ENCODE results near the gene STXBP1. TPM values are rescaled to one million over a fixed set of nuclear protein-coding genes. Genes with fewer than 3 reads are reported as not detected.

STXBP1 gene
- total and polyA plus RNA-seq, 9 of the 15 experiments (the other 6 are each of a cell fraction or from before 2014, with no cell fraction given) = 4.6 to 35.1 (median 9.7) TPM

- TF ChIP-seq RB1 (IDR thresholded peaks at IDR 0.05; ENCODE audit: low read depth) (peak; percentile 44; the same call in 1 of the 2 replicates), ZNF121 (CRISPR knock-in tag; conservative IDR thresholded peaks at IDR 0.05) (no peak), SUPT5H (IDR thresholded peaks at IDR 0.05) (peak; percentile 37; the same call in 1 of the 2 replicates), HMBOX1 (IDR thresholded peaks at IDR 0.05) (no peak), CSDE1 (IDR thresholded peaks at IDR 0.05) (no peak), TSC22D4 (tag; IDR thresholded peaks at IDR 0.05) (no peak), NR2C1 (IDR thresholded peaks at IDR 0.05) (no peak), NR2C1 (tag; IDR thresholded peaks at IDR 0.05) (no peak), PHF21A (IDR thresholded peaks at IDR 0.05; ENCODE audit: borderline replicate concordance, low read depth) (no peak), REST (IDR thresholded peaks at IDR 0.05; ENCODE audit: borderline replicate concordance) (no peak), REST (CRISPR knock-in tag; IDR thresholded peaks at IDR 0.05; ENCODE audit: low read depth) (no peak), NEUROD1 (IDR thresholded peaks at IDR 0.05; ENCODE audit: borderline replicate concordance, low read depth, low read length, partially characterized antibody) (no peak), ZFX (CRISPR knock-in tag; IDR thresholded peaks at IDR 0.05) (peak; percentile 23; the same call in 1 of the 2 replicates), NKRF (IDR thresholded peaks at IDR 0.05; ENCODE audit: borderline replicate concordance) (no peak), CXXC5 (CRISPR knock-in tag; IDR thresholded peaks at IDR 0.05) (no peak), SPI1 (IDR thresholded peaks at IDR 0.05; ENCODE audit: borderline replicate concordance, low read depth, low read length) (no peak), SP1 (CRISPR knock-in tag; IDR thresholded peaks at IDR 0.05) (0 out of 2 replicates have a peak, but pooled peaks have one; percentile 16)
These were observed 42.8 kb upstream of the STXBP1 start (continued) for GRCh38 chr9:127568971-127569885.

Measured in K562 (cell line).